Measurements from ENCODE around the gene CCDC92B. TPM values are rescaled to one million over a fixed set of nuclear protein-coding genes. Genes with fewer than 3 reads are reported as not detected.

Gene CCDC92B
- total RNA-seq, 4 donors from 2014 or later, result 0.21 TPM; not detected in 3

DNA sequence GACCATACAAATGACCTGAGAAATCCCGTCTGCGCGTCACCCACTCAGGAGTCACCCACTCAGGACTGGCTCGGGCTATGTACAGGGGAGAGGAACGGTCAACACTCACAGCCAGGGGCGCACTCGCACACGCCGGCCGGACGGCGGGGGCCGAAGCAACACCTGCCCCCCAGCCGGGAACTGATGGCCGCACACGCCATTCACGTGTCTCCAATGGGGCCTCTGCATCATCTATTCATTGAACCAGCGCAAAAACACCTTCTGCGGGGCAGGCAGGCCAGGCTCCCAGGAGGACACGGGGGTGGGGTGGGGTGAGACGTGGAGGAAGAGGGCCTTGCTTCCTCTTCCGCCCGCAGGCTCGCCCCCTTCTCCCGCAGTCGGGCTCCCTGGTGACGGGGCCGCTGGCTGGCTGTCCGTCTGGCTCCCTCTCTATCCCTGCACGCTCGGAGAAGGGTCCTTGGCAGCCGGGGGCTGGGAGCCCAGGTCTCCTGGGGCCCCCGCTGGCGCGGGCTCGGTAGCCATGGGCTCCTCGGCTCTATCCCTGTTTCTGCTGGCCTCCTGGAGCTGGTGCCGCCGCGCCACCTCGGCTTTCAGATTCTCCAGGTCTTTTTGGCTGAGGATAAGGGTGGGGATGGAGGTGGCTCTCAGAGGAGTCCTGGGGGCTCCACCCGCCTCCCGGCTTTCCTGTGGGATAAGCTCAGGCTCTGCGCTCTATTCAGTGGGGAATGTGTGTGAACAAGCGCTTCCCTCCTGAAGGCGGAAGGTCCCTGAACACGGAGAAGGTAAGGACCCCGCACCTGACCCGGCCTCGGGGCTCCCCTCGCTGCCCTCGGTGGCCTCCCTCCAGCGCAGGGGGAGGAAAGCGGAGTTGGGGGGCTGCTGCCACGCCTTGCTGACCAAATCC is 59.0 kb downstream of the CCDC92B start:
- no peaks in the 10 kb centered on the region for H3K36me3 ChIP-seq

GRCh38 chr17:2689411-2690164 is 59.9 kb downstream of the CCDC92B start:
- no peak overlapping the region for H3K4me3 ChIP-seq
- no peak for DNase-seq
- H3K27me3 ChIP-seq, result no peaks in the 10 kb centered on the region
- TF ChIP-seq, protein P1, sequence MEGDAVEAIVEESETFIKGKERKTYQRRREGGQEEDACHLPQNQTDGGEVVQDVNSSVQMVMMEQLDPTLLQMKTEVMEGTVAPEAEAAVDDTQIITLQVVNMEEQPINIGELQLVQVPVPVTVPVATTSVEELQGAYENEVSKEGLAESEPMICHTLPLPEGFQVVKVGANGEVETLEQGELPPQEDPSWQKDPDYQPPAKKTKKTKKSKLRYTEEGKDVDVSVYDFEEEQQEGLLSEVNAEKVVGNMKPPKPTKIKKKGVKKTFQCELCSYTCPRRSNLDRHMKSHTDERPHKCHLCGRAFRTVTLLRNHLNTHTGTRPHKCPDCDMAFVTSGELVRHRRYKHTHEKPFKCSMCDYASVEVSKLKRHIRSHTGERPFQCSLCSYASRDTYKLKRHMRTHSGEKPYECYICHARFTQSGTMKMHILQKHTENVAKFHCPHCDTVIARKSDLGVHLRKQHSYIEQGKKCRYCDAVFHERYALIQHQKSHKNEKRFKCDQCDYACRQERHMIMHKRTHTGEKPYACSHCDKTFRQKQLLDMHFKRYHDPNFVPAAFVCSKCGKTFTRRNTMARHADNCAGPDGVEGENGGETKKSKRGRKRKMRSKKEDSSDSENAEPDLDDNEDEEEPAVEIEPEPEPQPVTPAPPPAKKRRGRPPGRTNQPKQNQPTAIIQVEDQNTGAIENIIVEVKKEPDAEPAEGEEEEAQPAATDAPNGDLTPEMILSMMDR (IDR thresholded peaks at IDR 0.05), result no peak
- TF ChIP-seq POLR2A (IDR thresholded peaks at IDR 0.05), result no peak
- H3K9me3 ChIP-seq, result no peaks in the 10 kb centered on the region
- H3K36me3 ChIP-seq, result no peaks in the 10 kb centered on the region
- intact Hi-C loops (cut with DNase I; ENCODE audit: low total_unique reads), result no loop called here
- H3K27ac ChIP-seq, result no peak overlapping the region
- no peaks in the 10 kb centered on the region for H3K4me1 ChIP-seq

More for the DNA sequence above, 59.0 kb downstream of the CCDC92B start:
- no peaks in the 10 kb centered on the region for H3K9me3 ChIP-seq
- H3K4me1 ChIP-seq, result no peaks in the 10 kb centered on the region
- DNase-seq, result no peak
- no peaks in the 10 kb centered on the region for H3K27me3 ChIP-seq
- H3K4me3 ChIP-seq, result no peak overlapping the region
- no peak overlapping the region for H3K27ac ChIP-seq
- intact Hi-C loops (cut with DNase I; ENCODE audit: low total_unique reads), result no loop called here
- TF ChIP-seq POLR2A (IDR thresholded peaks at IDR 0.05), result no peak
- TF ChIP-seq, protein P1 (IDR thresholded peaks at IDR 0.05), result no peak

DNA sequence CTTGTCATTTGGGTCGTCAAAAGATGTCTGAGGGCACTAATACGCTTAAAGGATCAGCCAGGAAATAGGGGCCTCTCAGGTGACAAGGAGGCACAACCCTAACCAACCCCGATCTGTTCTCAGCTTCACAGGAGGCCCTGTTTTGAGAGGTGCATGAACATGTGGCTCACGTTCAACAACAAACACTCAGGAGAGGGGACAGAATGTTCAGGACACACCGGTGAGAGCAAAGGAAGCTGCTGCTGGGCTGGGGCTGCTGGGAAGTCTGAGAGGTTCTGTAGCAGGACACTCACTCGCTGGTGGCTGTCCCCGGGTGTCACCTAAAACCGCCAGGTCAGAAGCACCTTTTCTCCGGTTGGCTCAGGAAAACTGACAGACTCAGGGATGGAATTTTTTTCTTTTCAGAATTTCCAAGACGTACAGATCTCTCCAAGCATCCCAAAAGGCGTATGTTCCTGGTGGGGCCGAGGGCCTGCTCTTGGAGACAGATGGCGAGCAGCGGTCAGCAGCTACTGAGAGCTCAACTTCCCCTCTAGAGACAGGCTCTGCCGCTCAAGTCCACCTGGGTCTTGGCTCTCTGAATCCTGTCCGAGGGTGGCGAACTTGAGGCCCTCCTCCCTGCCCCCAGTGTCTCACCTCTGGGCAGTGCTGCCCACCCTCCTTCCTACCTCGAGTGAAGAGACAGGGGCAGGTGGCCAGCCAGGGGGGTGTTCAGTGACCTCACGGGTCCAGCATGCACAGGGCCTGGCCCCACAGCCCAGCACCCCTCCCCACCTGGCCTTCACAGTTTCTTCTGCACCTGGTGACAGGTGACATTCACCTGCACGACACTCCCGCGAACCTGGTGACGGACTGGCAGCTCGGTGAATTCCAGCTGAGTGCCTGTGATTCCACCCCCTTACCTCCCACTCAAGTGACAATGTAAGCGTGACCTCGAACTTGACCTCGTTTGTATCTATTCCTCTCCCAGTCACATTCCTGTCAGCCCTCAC is 60.8 kb downstream of the CCDC92B start:
- TF ChIP-seq POLR2A (IDR thresholded peaks at IDR 0.05), result no peak
- TF ChIP-seq, protein P1 (IDR thresholded peaks at IDR 0.05), result no peak
- no peak overlapping the region for H3K27ac ChIP-seq
- H3K4me1 ChIP-seq, result no peaks in the 10 kb centered on the region
- peak in 1 of 2 donors; percentile 31 for DNase-seq
- intact Hi-C loops (cut with DNase I; ENCODE audit: low total_unique reads), result no loop called here
- H3K27me3 ChIP-seq, result no peaks in the 10 kb centered on the region
- H3K4me3 ChIP-seq, result no peak overlapping the region
- no peaks in the 10 kb centered on the region for H3K36me3 ChIP-seq
- H3K9me3 ChIP-seq, result no peaks in the 10 kb centered on the region

DNA sequence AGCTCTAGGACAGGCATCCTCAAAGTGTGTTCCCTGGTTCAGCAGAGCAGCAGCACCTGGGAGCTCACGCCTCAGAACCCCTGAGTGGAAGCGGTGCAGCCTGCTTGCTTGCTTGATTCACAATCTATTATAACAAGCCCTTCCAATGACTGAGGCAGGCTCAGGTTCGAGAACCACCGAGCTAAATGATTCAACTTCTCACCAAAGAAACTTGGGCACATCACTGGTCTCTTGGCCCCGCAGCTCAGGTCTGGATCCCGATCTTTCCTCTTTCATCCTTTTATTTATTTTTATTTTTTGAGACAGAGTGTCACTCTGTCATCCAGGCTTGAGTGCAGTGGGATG is 62.4 kb downstream of the CCDC92B start:
- no peak for TF ChIP-seq POLR2A (IDR thresholded peaks at IDR 0.05)
- TF ChIP-seq, protein P1 (IDR thresholded peaks at IDR 0.05), result no peak
- intact Hi-C loops (cut with DNase I; ENCODE audit: low total_unique reads), result no loop called here
- H3K36me3 ChIP-seq, result no peaks in the 10 kb centered on the region

More for the DNA sequence above, 62.4 kb downstream of the CCDC92B start:
- H3K4me3 ChIP-seq, result no peak overlapping the region
- no peaks in the 10 kb centered on the region for H3K4me1 ChIP-seq
- no peaks in the 10 kb centered on the region for H3K9me3 ChIP-seq
- no peaks in the 10 kb centered on the region for H3K27me3 ChIP-seq
- DNase-seq, result no peak
- peak overlapping the region in 1 of 2 donors; percentile 9 for H3K27ac ChIP-seq

Data from uterus (tissue), 4 donors.